Measurements from ENCODE around the gene ATP8A1.

The ATP8A1 gene

DNA sequence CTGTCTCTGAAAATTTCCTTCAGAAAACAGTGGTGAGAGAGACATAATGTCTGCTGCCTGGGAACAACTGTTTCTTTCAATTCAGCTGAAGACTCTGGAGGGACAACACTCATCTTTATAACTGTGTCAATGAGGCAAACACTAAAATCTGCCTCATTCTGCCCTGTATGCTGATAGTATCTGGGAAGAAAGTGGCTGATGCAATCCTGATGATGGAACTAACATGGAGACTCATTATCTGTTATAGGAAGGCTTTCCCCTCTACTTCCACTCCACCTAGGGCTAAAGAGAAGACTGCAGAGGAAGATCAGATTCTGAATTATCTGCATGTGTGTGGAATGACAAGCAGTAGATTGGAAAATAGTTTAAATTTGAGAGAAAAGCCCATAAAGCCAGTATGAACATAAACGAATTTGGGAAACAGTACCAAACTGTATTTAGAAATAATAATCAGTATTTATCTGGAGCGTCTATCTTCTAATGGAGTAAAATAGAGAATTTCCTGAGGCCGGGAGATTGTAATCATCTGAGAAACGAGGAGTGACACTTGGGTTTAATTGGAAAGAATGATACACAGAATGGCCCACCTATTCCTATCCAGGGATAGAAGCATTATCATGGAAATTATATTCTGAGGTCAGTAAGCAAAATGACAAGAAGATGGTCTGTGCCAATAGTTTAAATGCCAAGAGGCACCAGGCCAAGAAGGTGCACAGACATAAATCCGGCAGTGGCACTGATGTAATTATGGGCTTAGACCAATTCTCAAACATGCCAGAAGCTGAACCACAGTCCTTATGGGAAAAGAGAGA, 174.2 kb downstream of the ATP8A1 start:
- H3F3A ChIP-seq (ENCODE audit: control insufficient read depth, insufficient read depth): no peaks in the 10 kb centered on the region
- TF ChIP-seq, protein P1, sequence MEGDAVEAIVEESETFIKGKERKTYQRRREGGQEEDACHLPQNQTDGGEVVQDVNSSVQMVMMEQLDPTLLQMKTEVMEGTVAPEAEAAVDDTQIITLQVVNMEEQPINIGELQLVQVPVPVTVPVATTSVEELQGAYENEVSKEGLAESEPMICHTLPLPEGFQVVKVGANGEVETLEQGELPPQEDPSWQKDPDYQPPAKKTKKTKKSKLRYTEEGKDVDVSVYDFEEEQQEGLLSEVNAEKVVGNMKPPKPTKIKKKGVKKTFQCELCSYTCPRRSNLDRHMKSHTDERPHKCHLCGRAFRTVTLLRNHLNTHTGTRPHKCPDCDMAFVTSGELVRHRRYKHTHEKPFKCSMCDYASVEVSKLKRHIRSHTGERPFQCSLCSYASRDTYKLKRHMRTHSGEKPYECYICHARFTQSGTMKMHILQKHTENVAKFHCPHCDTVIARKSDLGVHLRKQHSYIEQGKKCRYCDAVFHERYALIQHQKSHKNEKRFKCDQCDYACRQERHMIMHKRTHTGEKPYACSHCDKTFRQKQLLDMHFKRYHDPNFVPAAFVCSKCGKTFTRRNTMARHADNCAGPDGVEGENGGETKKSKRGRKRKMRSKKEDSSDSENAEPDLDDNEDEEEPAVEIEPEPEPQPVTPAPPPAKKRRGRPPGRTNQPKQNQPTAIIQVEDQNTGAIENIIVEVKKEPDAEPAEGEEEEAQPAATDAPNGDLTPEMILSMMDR (IDR thresholded peaks at IDR 0.05; ENCODE audit: low read depth, low read length, poor library complexity, severe bottlenecking): no peak
- no peak for TF ChIP-seq EZH2phosphoT487 (IDR thresholded peaks at IDR 0.05; ENCODE audit: borderline replicate concordance, low read length)
- H4K20me1 ChIP-seq (ENCODE audit: control insufficient read depth, insufficient read depth, low read depth, low read length): no peaks in the 10 kb centered on the region
- no peak overlapping the region for H3K4me2 ChIP-seq (ENCODE audit: low read length)
- H3K4me3 ChIP-seq (ENCODE audit: low read length): no peak overlapping the region
- H3K36me3 ChIP-seq (ENCODE audit: control insufficient read depth, low read length): peaks cover 7% of the 10 kb centered on the region; the same call in 1 of the 2 replicates
- no peaks in the 10 kb centered on the region for H3K4me1 ChIP-seq (ENCODE audit: control insufficient read depth, low read length)
- H3K79me2 ChIP-seq (ENCODE audit: control insufficient read depth, low read length): no peaks in the 10 kb centered on the region
- no peaks in the 10 kb centered on the region for H3K9me3 ChIP-seq (ENCODE audit: control insufficient read depth, insufficient read depth, low read length)
- H3K9me2 ChIP-seq (replicated peaks; ENCODE audit: control insufficient read depth, low read length): no peaks in the 10 kb centered on the region
- H3K27me3 ChIP-seq (ENCODE audit: control insufficient read depth, low read length): no peaks in the 10 kb centered on the region
- H3K27ac ChIP-seq (ENCODE audit: low read depth, low read length): no peak overlapping the region

DNA sequence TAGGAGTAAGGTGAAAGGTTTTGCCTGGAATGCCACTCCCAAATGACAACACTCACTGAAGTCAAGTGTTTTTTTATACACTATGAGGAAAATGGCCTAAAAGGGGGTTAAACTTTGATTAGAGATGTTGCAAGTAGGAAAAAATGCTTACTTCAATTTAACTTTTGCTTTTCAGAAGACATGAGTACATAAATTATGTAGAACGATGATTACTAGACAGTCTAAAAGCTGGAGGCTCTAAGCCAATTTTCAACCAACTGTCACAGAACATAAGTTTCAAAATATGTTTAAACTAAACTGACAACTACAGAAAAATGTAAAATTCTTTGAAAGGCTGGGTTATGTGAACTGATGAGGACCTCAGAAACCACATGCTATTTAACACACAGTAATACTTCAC, 176.2 kb downstream of the ATP8A1 start:
- Histone ChIP-seq H3K4me1 (ENCODE audit: control insufficient read depth, low read length) (no peaks in the 10 kb centered on the region), H3K27ac (ENCODE audit: low read depth, low read length) (no peak overlapping the region), H3F3A (ENCODE audit: control insufficient read depth, insufficient read depth) (no peaks in the 10 kb centered on the region), H3K79me2 (ENCODE audit: control insufficient read depth, low read length) (no peaks in the 10 kb centered on the region), H3K4me2 (ENCODE audit: low read length) (no peak overlapping the region), H3K9me2 (replicated peaks; ENCODE audit: control insufficient read depth, low read length) (no peaks in the 10 kb centered on the region), H3K9me3 (ENCODE audit: control insufficient read depth, insufficient read depth, low read length) (no peaks in the 10 kb centered on the region), H4K20me1 (ENCODE audit: control insufficient read depth, insufficient read depth, low read depth, low read length) (no peaks in the 10 kb centered on the region), H3K4me3 (ENCODE audit: low read length) (no peak overlapping the region), H3K27me3 (ENCODE audit: control insufficient read depth, low read length) (no peaks in the 10 kb centered on the region), H3K36me3 (ENCODE audit: control insufficient read depth, low read length) (peaks cover 7% of the 10 kb centered on the region; the same call in 1 of the 2 replicates)
- TF ChIP-seq EZH2phosphoT487 (IDR thresholded peaks at IDR 0.05; ENCODE audit: borderline replicate concordance, low read length): no peak
- TF ChIP-seq, protein P1 (IDR thresholded peaks at IDR 0.05; ENCODE audit: low read depth, low read length, poor library complexity, severe bottlenecking): no peak

DNA sequence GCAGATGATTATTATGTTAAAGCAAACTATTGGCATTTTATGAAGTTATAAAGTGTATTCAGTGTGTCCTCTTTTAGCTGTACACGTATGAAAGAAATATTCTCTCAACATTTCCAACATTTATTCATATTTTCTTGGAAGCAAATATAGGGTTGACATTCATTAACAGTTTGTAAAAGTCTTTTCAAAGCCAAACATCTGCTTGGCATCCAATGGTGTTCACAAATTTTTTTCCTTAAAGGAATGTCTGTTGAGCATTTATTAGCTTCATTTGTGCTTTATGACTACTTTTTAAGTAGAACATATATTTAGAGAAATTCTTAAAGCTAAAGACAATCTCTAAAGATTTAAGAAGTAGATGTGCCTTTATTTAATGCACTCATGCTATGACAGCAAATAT, 176.6 kb downstream of the ATP8A1 start:
- Histone ChIP-seq H3K4me2 (ENCODE audit: low read length) (no peak overlapping the region), H3F3A (ENCODE audit: control insufficient read depth, insufficient read depth) (no peaks in the 10 kb centered on the region), H3K79me2 (ENCODE audit: control insufficient read depth, low read length) (no peaks in the 10 kb centered on the region), H3K4me3 (ENCODE audit: low read length) (no peak overlapping the region), H3K36me3 (ENCODE audit: control insufficient read depth, low read length) (peaks cover 5% of the 10 kb centered on the region; the same call in 1 of the 2 replicates), H3K9me3 (ENCODE audit: control insufficient read depth, insufficient read depth, low read length) (no peaks in the 10 kb centered on the region), H3K4me1 (ENCODE audit: control insufficient read depth, low read length) (no peaks in the 10 kb centered on the region), H3K27me3 (ENCODE audit: control insufficient read depth, low read length) (no peaks in the 10 kb centered on the region), H3K9me2 (replicated peaks; ENCODE audit: control insufficient read depth, low read length) (no peaks in the 10 kb centered on the region), H3K27ac (ENCODE audit: low read depth, low read length) (no peak overlapping the region), H4K20me1 (ENCODE audit: control insufficient read depth, insufficient read depth, low read depth, low read length) (no peaks in the 10 kb centered on the region)
- no peak for TF ChIP-seq EZH2phosphoT487 (IDR thresholded peaks at IDR 0.05; ENCODE audit: borderline replicate concordance, low read length)
- TF ChIP-seq, protein P1 (IDR thresholded peaks at IDR 0.05; ENCODE audit: low read depth, low read length, poor library complexity, severe bottlenecking): no peak
